SK-N-SH (cell line): ENCODE results near the gene CDKAL1. TPM values are rescaled to one million over a fixed set of nuclear protein-coding genes. Genes with fewer than 3 reads are reported as not detected.

Source experiments
- CTCF ChIA-PET: fragments of 300-600, 350-600 bp; formaldehyde crosslinking; extraction: SDS; loops from one replicate; lab custom pipeline; 2021; lab: Yijun Ruan, JAX
- POLR2A ChIA-PET: fragments of 350-600 bp; sonication (Branson Sonifier 250); formaldehyde crosslinking; extraction: SDS; loops from one replicate; lab custom pipeline; 2020; ENCODE audit warnings: antibody characterized with exemption, inconsistent platforms; lab: Yijun Ruan, JAX
- DNase-seq: peaks from one replicate; pipeline ENCODE4 v3.0.0; 2012
- H2AFZ ChIP-seq: fragments of 200-600 bp; sonication (generic); 2 replicates; pipeline ENCODE4 v1.8.1; 2016; ENCODE audit warnings: antibody characterized with exemption, mild to moderate bottlenecking, low read depth
- H3F3A ChIP-seq: fragments of 200-600 bp; sonication (generic); replicated peaks from 2 replicates; pipeline ENCODE3; 2016; ENCODE audit warnings: antibody characterized with exemption, mild to moderate bottlenecking; ENCODE audit not compliant: insufficient read depth
- H3K27ac ChIP-seq, 2 experiments: fragments of 200-500 bp in 1 of 2; fragments of 200-600 bp in 1 of 2; sonication (Bioruptor generic) in 1 of 2; sonication (generic), shearing (Covaris generic) in 1 of 2; 2 replicates each; pipeline versions ENCODE4 v1.5.1 to v1.6.1; 2014 to 2016; ENCODE audit warnings: low read depth in 2 of 2, inconsistent platforms in 1 of 2, low read length in 1 of 2, mild to moderate bottlenecking in 1 of 2, mixed read lengths in 1 of 2
- H3K27me3 ChIP-seq: fragments of 200-600 bp; sonication (generic), shearing (Covaris generic); 2 replicates; pipeline ENCODE4 v1.6.1; 2016; ENCODE audit warnings: mixed run types; ENCODE audit not compliant: insufficient read depth
- H3K36me3 ChIP-seq, 2 experiments: fragments of 200-500 bp in 1 of 2; fragments of 200-600 bp in 1 of 2; sonication (Bioruptor generic) in 1 of 2; sonication (generic) in 1 of 2; replicated peaks in 1 of 2; 2 replicates each; pipeline versions ENCODE3 to v1.5.1; 2014 to 2016; ENCODE audit warnings: low read length in 1 of 2, mild to moderate bottlenecking in 1 of 2; ENCODE audit not compliant: insufficient read depth in 2 of 2, control insufficient read depth in 1 of 2
- H3K4me1 ChIP-seq, 2 experiments: fragments of 200-500 bp in 1 of 2; fragments of 200-600 bp in 1 of 2; sonication (Bioruptor generic) in 1 of 2; sonication (generic), shearing (Covaris generic) in 1 of 2; 2 replicates each; pipeline versions ENCODE4 v1.5.1 to v1.6.1; 2014 to 2016; ENCODE audit warnings: low read depth in 1 of 2, low read length in 1 of 2, mixed run types in 1 of 2; ENCODE audit not compliant: insufficient read depth in 2 of 2, control insufficient read depth in 1 of 2
- H3K4me2 ChIP-seq: fragments of 200-600 bp; sonication (generic), shearing (Covaris generic); 2 replicates; pipeline ENCODE4 v1.6.1; 2017; ENCODE audit warnings: mixed run types
- H3K4me3 ChIP-seq, 2 experiments: fragments of 200-500 bp in 1 of 2; fragments of 200-600 bp in 1 of 2; sonication (Bioruptor generic) in 1 of 2; sonication (generic), shearing (Covaris generic) in 1 of 2; 2 replicates each; pipeline versions ENCODE4 v1.5.1 to v1.8.1; 2014 to 2016; ENCODE audit warnings: low read depth in 2 of 2, inconsistent platforms in 1 of 2, low read length in 1 of 2, mild to moderate bottlenecking in 1 of 2, mixed read lengths in 1 of 2, moderate library complexity in 1 of 2
- H3K79me2 ChIP-seq: fragments of 200-600 bp; sonication (generic); 2 replicates; pipeline ENCODE4 v1.8.1; 2017; ENCODE audit warnings: mild to moderate bottlenecking; ENCODE audit not compliant: insufficient read depth
- H3K9ac ChIP-seq: fragments of 200-600 bp; sonication (generic); 2 replicates; pipeline ENCODE4 v1.6.1; 2017; ENCODE audit warnings: mixed run types
- H3K9me2 ChIP-seq: fragments of 200-600 bp; sonication (generic); 2 replicates; pipeline ENCODE4 v1.6.1; 2017; ENCODE audit warnings: mixed run types
- H3K9me3 ChIP-seq: fragments of 200-600 bp; sonication (generic); 2 replicates; pipeline ENCODE4 v1.6.1; 2017; ENCODE audit warnings: mixed run types, mild to moderate bottlenecking, moderate library complexity
- H4K20me1 ChIP-seq: fragments of 200-600 bp; sonication (generic); 2 replicates; pipeline ENCODE4 v1.6.1; 2017; ENCODE audit warnings: mild to moderate bottlenecking, mixed run types; ENCODE audit not compliant: insufficient read depth
- CHD2 ChIP-seq: fragments of 150-350 bp; IDR thresholded peaks from 2 replicates; pipeline ENCODE4 v1.6.1; 2018; ENCODE audit warnings: low read length; ENCODE audit not compliant: partially characterized antibody
- FOSL2 ChIP-seq: IDR thresholded peaks from 2 replicates; pipeline ENCODE4 v1.4.0; 2012; ENCODE audit warnings: low read depth, mild to moderate bottlenecking, moderate library complexity, borderline replicate concordance
- FOXJ3 ChIP-seq: sonication (generic); formaldehyde crosslinking; IDR thresholded peaks from 2 replicates; pipeline ENCODE4 v1.5.1; 2020; ENCODE audit warnings: mild to moderate bottlenecking, missing genetic modification reagents
- MAX ChIP-seq: IDR thresholded peaks from 2 replicates; pipeline ENCODE4 v1.4.0; 2012; ENCODE audit warnings: low read depth
- PBX3 ChIP-seq: IDR thresholded peaks from 2 replicates; pipeline ENCODE4; 2012
- RAD21 ChIP-seq: IDR thresholded peaks from 2 replicates; pipeline ENCODE4 v1.6.1; 2012; ENCODE audit warnings: mild to moderate bottlenecking, low read length
- RXRA ChIP-seq: IDR thresholded peaks from 2 replicates; pipeline ENCODE4 v1.4.0; 2012; ENCODE audit warnings: low read depth, mild to moderate bottlenecking, borderline replicate concordance
- SMC3 ChIP-seq: IDR thresholded peaks from 2 replicates; pipeline ENCODE4 v1.6.1; 2012; ENCODE audit warnings: low read depth, low read length, improper control_type of control experiment
- USF1 ChIP-seq: IDR thresholded peaks from 2 replicates; pipeline ENCODE4 v1.4.0; 2012; ENCODE audit warnings: low read depth, borderline replicate concordance
- USF2 ChIP-seq: fragments of 150-350 bp; IDR thresholded peaks from 2 replicates; pipeline ENCODE4 v1.6.1; 2017; ENCODE audit warnings: antibody characterized with exemption, low read length, low read depth, borderline replicate concordance
- YY1 ChIP-seq: IDR thresholded peaks from 2 replicates; pipeline ENCODE4 v1.4.0; 2012; ENCODE audit warnings: low read depth, mild to moderate bottlenecking
- WGBS: methylation state at CpG from one replicate; pipeline ENCODE4 v1.1.6; 2017; ENCODE audit warnings: low lambda C conversion rate; 5-methylcytosine and 5-hydroxymethylcytosine counted together
- polyA plus RNA-seq, 3 experiments: library from polyadenylated mRNA; depleted of rRNA; stranded (reverse); fragments of >200 nt; gene quantifications; 2 replicates each; pipeline ENCODE4 v1.2.3, GENCODE V29; 2012

Gene CDKAL1
- polyA plus RNA-seq, 1 of the 3 experiments (the other 2 are of a cell fraction) = 2.6 TPM

GRCh38 chr6:21227486-21227885 lies 693.2 kb downstream of the CDKAL1 start:
- no peak overlapping the region for H3K4me3 ChIP-seq
- H3K79me2 ChIP-seq = no peaks in the 10 kb centered on the region
- H3K9ac ChIP-seq = no peak overlapping the region
- H3F3A ChIP-seq = no peaks in the 10 kb centered on the region
- 72% methylated on average over 6 of the region's 6 CpGs for WGBS
- no peak overlapping the region for H3K4me2 ChIP-seq
- no peak for DNase-seq
- H3K27me3 ChIP-seq = no peaks in the 10 kb centered on the region
- TF ChIP-seq SMC3 (no peak), CHD2 (no peak)
- H3K36me3 ChIP-seq = peaks cover 0 to 4% of the 10 kb centered on the region in 2 experiments
- H2AFZ ChIP-seq = no peak overlapping the region
- CTCF ChIA-PET = interaction anchor here (1.1 to 2.3 kb wide), 2 partner anchors 27 to 293 kb away, joined by 3 to 6 read pairs; no protein-coding TSS in a partner anchor
- no peaks in the 10 kb centered on the region for H4K20me1 ChIP-seq
- no peaks in the 10 kb centered on the region for H3K9me2 ChIP-seq
- POLR2A ChIA-PET = no interaction called here
- H3K27ac ChIP-seq = no peak overlapping the region
- H3K4me1 ChIP-seq = peaks cover 5 to 6% of the 10 kb centered on the region in 2 experiments; a peak in 2 of 4 replicates
- H3K9me3 ChIP-seq = no peaks in the 10 kb centered on the region

GRCh38 chr6:21228411-21228810 lies 694.2 kb downstream of the CDKAL1 start:
- TF ChIP-seq FOXJ3 (CRISPR knock-in tag) = no peak
- no peak for TF ChIP-seq RAD21
- no peak for TF ChIP-seq USF1
- TF ChIP-seq MAX = no peak
- TF ChIP-seq PBX3 = no peak
- TF ChIP-seq YY1 = no peak
- no peak for TF ChIP-seq USF2
- no peak for TF ChIP-seq RXRA
- TF ChIP-seq FOSL2 = no peak
- TF ChIP-seq, all 33 proteins: peak for 0
- Histone ChIP-seq H4K20me1 (no peaks in the 10 kb centered on the region), H3K9me2 (no peaks in the 10 kb centered on the region), H3K36me3 (peaks cover 0 to 4% of the 10 kb centered on the region in 2 experiments), H3K4me1 (peaks cover 0 to 6% of the 10 kb centered on the region in 2 experiments; a peak in 2 of 4 replicates), H3K79me2 (no peaks in the 10 kb centered on the region), H2AFZ (no peak overlapping the region), H3K4me2 (no peak overlapping the region), H3K9ac (no peak overlapping the region), H3K27me3 (no peaks in the 10 kb centered on the region), H3K4me3 (no peak overlapping the region), H3F3A (no peaks in the 10 kb centered on the region), H3K9me3 (no peaks in the 10 kb centered on the region), H3K27ac (no peak overlapping the region)
- POLR2A ChIA-PET = no interaction called here
- WGBS = 76% methylated on average over 2 of the region's 2 CpGs
- CTCF ChIA-PET = interaction anchor here (0.6 to 2.3 kb wide), 3 partner anchors 11 to 27 kb away, joined by 3 to 6 read pairs (median 4); no protein-coding TSS in a partner anchor
- DNase-seq = no peak
